ENCODE data around the gene PRDM15. TPM values are rescaled to one million over a fixed set of nuclear protein-coding genes. Genes with fewer than 3 reads are reported as not detected.

Gene PRDM15
- polyA plus RNA-seq, 1 experiment, result 7.6 TPM

DNA sequence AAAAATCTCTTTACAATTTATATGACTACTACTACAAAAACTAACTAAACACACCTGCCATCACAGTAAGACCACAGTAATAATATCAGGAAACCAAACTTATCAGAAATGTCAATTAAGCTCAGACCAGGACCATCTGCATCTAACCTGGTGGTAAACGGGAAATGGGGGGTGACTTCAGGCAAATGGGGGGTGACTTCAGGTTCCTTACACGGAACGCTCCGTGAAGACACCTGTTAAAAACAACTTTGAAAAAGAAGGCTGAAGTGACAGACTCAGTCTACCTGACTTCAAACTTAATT lies 15.8 kb downstream of the PRDM15 start:
- H3K4me3 ChIP-seq (ENCODE audit: low read depth, low read length), result no peak overlapping the region
- H3K27me3 ChIP-seq (ENCODE audit: control insufficient read depth, insufficient read depth, low read length), result no peaks in the 10 kb centered on the region
- peaks cover 4% of the 10 kb centered on the region for H3K36me3 ChIP-seq (ENCODE audit: control insufficient read depth, insufficient read depth, low read length)
- ChIA-PET CTCF (interaction anchor here (0.6 to 1.2 kb wide), 3 partner anchors 8 to 264 kb away, joined by 3 to 5 read pairs (median 3); no protein-coding TSS in a partner anchor), POLR2A (no interaction called here)
- TF ChIP-seq, protein P1, sequence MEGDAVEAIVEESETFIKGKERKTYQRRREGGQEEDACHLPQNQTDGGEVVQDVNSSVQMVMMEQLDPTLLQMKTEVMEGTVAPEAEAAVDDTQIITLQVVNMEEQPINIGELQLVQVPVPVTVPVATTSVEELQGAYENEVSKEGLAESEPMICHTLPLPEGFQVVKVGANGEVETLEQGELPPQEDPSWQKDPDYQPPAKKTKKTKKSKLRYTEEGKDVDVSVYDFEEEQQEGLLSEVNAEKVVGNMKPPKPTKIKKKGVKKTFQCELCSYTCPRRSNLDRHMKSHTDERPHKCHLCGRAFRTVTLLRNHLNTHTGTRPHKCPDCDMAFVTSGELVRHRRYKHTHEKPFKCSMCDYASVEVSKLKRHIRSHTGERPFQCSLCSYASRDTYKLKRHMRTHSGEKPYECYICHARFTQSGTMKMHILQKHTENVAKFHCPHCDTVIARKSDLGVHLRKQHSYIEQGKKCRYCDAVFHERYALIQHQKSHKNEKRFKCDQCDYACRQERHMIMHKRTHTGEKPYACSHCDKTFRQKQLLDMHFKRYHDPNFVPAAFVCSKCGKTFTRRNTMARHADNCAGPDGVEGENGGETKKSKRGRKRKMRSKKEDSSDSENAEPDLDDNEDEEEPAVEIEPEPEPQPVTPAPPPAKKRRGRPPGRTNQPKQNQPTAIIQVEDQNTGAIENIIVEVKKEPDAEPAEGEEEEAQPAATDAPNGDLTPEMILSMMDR (IDR thresholded peaks at IDR 0.05; ENCODE audit: insufficient read depth, low read depth, low read length), result no peak
- DNase-seq (ENCODE audit: low read depth), result no peak

DNA sequence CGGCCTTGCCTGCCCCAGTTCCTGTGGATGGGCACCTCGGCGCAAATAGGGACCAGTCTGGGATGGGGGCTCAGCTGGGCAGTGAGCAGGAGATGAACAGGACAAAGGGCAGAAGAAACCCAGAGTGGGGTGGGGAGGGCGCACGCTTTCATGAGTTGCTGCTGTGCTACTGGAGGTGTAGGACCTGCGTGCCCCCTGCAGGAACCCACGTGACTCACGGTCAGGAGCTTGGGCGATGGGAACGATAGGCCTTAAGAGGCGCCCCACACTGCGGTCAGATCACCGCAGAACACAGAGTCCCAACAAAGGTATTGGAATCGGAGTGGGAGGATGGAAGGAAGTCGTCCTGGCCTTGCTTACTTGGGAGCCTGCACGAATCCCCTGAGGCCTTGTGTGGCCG lies 17.2 kb downstream of the PRDM15 start:
- POLR2A ChIA-PET, result no interaction called here
- Histone ChIP-seq H3K36me3 (ENCODE audit: control insufficient read depth, insufficient read depth, low read length) (peaks cover 5% of the 10 kb centered on the region), H3K27me3 (ENCODE audit: control insufficient read depth, insufficient read depth, low read length) (no peaks in the 10 kb centered on the region), H3K4me3 (ENCODE audit: low read depth, low read length) (no peak overlapping the region)
- DNase-seq (ENCODE audit: low read depth), result no peak
- TF ChIP-seq, protein P1 (IDR thresholded peaks at IDR 0.05; ENCODE audit: insufficient read depth, low read depth, low read length), result no peak
- CTCF ChIA-PET, result interaction anchor here (1.0 kb wide), 1 partner anchor 256 kb away, joined by 3 read pairs; no protein-coding TSS in a partner anchor

DNA sequence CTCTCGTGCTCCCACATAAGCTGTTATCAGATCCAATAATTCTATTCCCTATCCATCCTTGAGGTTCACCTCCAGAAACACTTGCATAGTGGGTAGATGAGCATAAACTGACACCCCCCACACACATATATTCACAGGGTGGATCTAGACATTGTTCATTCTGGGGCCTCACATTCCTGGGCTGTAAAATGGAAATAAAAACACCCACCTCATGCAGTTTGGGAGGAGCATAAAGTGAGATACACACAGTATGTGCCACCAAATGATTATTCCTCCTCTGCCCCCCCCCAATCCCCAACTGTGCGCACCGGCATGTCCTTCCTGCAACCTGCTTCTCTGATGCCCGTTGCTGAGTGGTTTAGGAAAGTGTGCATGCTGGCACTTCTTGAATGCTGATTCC lies 17.9 kb downstream of the PRDM15 start:
- Histone ChIP-seq H3K36me3 (ENCODE audit: control insufficient read depth, insufficient read depth, low read length) (peaks cover 5% of the 10 kb centered on the region), H3K4me3 (ENCODE audit: low read depth, low read length) (no peak overlapping the region), H3K27me3 (ENCODE audit: control insufficient read depth, insufficient read depth, low read length) (no peaks in the 10 kb centered on the region)
- POLR2A ChIA-PET, result no interaction called here
- CTCF ChIA-PET, result interaction anchor here (1.3 kb wide), 1 partner anchor 9 kb away, joined by 4 read pairs; no protein-coding TSS in a partner anchor
- no peak for DNase-seq (ENCODE audit: low read depth)
- TF ChIP-seq, protein P1 (IDR thresholded peaks at IDR 0.05; ENCODE audit: insufficient read depth, low read depth, low read length), result no peak

DNA sequence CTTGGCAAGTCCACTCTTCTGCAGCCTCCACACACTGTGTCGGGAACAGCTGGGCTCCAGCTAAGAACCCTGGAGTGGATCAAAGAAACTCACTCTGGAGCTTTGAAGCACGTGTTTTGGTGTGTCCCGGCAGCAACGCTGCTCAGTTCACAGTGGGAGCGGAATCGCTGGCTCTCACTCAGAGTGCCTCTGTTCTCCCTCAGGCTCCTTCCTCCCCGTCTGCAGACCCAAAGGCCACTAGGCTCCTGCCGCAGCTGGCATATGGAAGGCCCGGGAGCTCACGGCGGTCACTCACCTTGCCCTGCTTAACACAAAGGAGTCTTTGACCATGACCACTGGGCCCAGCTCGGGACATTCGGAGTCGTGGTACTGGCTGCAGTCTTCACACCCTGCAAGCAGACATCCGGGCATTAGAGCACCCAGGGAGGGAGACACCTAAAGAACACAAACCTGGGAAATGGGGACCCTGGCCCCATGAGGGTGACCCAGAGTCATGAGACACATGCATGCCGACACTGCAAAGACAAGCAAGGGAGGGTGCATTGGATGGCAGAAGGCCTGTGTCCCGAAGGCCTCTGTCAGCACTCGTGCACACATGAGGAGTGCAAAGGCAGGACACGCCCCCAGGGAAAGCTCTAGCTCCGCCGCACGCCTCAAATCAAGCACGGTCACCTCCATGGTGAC lies 19.7 kb downstream of the PRDM15 start:
- H3K36me3 ChIP-seq (ENCODE audit: control insufficient read depth, insufficient read depth, low read length), result peaks cover 9% of the 10 kb centered on the region
- H3K4me3 ChIP-seq (ENCODE audit: low read depth, low read length), result no peak overlapping the region
- TF ChIP-seq, protein P1 (IDR thresholded peaks at IDR 0.05; ENCODE audit: insufficient read depth, low read depth, low read length), result no peak
- ChIA-PET CTCF (interaction anchor here (0.6 to 1.3 kb wide), 4 partner anchors 10 to 20 kb away, joined by 3 to 5 read pairs (median 4); partner anchors contain the start of gene PRDM15), POLR2A (no interaction called here)
- H3K27me3 ChIP-seq (ENCODE audit: control insufficient read depth, insufficient read depth, low read length), result no peaks in the 10 kb centered on the region
- no peak for DNase-seq (ENCODE audit: low read depth)

DNA sequence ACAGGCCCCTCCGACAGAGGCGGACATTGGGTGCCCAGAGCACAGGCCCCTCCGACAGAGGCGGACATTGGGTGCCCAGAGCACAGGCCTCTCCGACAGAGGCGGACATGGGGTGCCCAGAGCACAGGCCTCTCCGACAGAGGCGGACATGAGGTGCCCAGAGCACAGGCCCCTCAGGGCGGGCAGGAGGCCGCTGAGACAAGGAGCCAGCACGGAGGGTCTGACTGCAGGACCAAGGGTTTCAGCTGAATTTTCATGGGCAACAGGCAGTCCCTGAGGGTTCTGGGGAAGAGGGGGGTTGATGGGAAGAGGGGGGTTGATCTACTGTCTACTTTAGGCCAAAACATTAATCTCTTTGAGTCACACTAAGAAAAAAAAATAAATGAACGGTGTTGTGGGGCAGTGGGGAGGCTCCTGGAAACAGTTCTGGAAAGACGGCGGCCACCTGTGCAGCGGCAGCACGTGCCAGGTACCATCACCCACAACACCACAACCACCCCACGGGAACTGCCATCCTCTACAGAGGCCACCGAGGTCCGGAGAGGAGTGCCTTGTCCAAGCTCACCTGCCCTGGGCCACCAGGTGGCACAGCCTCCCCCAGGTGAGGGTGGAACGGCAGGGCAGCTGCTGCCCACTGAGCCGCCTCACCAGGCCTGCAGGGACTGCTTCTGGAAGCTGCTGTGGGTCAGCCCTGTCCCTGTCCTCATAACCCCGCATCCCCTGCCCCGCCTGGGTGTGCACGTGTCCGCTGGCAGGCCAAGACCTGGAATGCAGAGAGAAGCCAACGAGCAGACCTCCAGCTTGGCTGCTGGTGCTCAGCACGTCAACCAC lies 20.5 kb downstream of the PRDM15 start:
- TF ChIP-seq, protein P1 (IDR thresholded peaks at IDR 0.05; ENCODE audit: insufficient read depth, low read depth, low read length), result no peak
- CTCF ChIA-PET, result interaction anchor here (0.7 to 1.3 kb wide), 2 partner anchors 12 to 16 kb away, joined by 3 to 4 read pairs; no protein-coding TSS in a partner anchor
- H3K4me3 ChIP-seq (ENCODE audit: low read depth, low read length), result no peak overlapping the region
- no peak for DNase-seq (ENCODE audit: low read depth)
- POLR2A ChIA-PET, result no interaction called here
- no peaks in the 10 kb centered on the region for H3K27me3 ChIP-seq (ENCODE audit: control insufficient read depth, insufficient read depth, low read length)
- H3K36me3 ChIP-seq (ENCODE audit: control insufficient read depth, insufficient read depth, low read length), result peaks cover 13% of the 10 kb centered on the region
